Measurements from ENCODE around the gene RNF130. TPM values are rescaled to one million over a fixed set of nuclear protein-coding genes. Genes with fewer than 3 reads are reported as not detected.

The RNF130 gene
- polyA plus RNA-seq, 1 donor from 2014 or later, result 48.7 TPM

- Histone ChIP-seq H3K9me3 (ENCODE audit: low read length) (no peaks in the 10 kb centered on the region), H3F3A (ENCODE audit: insufficient read depth, low read length, poor library complexity, severe bottlenecking) (no peaks in the 10 kb centered on the region), H3K36me3 (ENCODE audit: insufficient read depth, low read length) (no peaks in the 10 kb centered on the region), H3K9me2 (ENCODE audit: insufficient read depth, low read length) (no peaks in the 10 kb centered on the region), H2AFZ (ENCODE audit: low read depth, low read length) (no peak overlapping the region), H3K79me2 (replicated peaks; ENCODE audit: insufficient read depth, low read length) (no peaks in the 10 kb centered on the region), H3K4me2 (ENCODE audit: low read length) (no peak overlapping the region), H4K20me1 (ENCODE audit: insufficient read depth) (no peaks in the 10 kb centered on the region), H3K27ac (ENCODE audit: low read length) (no peak overlapping the region), H3K9ac (ENCODE audit: low read length) (no peak overlapping the region), H3K27me3 (ENCODE audit: insufficient read depth, low read depth, low read length) (no peaks in the 10 kb centered on the region), H3K4me3 (ENCODE audit: low read length) (no peak overlapping the region)
- TF ChIP-seq EZH2 (IDR thresholded peaks at IDR 0.05; ENCODE audit: borderline replicate concordance, insufficient read depth, low read length, poor library complexity, severe bottlenecking) (no peak), CTCF (IDR thresholded peaks at IDR 0.05; ENCODE audit: poor library complexity, severe bottlenecking) (no peak), MXI1 (conservative IDR thresholded peaks at IDR 0.05; ENCODE audit: poor library complexity, severe bottlenecking) (no peak), RAD21 (conservative IDR thresholded peaks at IDR 0.05) (no peak), EP300 (conservative IDR thresholded peaks at IDR 0.05; ENCODE audit: poor library complexity, severe bottlenecking) (no peak), TAF1 (IDR thresholded peaks at IDR 0.05; ENCODE audit: low read depth) (no peak), SMC3 (conservative IDR thresholded peaks at IDR 0.05; ENCODE audit: poor library complexity) (no peak), POLR2AphosphoS5 (IDR thresholded peaks at IDR 0.05) (no peak), REST (IDR thresholded peaks at IDR 0.05; ENCODE audit: borderline replicate concordance) (no peak)
Measured at GRCh38 chr5:180102636-180103035, 31.1 kb upstream of the RNF130 start.

GRCh38 chr5:180101451-180102105 is 30.0 kb upstream of the RNF130 start:
- no peaks in the 10 kb centered on the region for H3F3A ChIP-seq (ENCODE audit: insufficient read depth, low read length, poor library complexity, severe bottlenecking)
- no peaks in the 10 kb centered on the region for H3K79me2 ChIP-seq (replicated peaks; ENCODE audit: insufficient read depth, low read length)
- no peak overlapping the region for H3K9ac ChIP-seq (ENCODE audit: low read length)
- no peak overlapping the region for H3K27ac ChIP-seq (ENCODE audit: low read length)
- H2AFZ ChIP-seq (ENCODE audit: low read depth, low read length), result no peak overlapping the region
- H3K9me2 ChIP-seq (ENCODE audit: insufficient read depth, low read length), result no peaks in the 10 kb centered on the region
- no peaks in the 10 kb centered on the region for H3K9me3 ChIP-seq (ENCODE audit: low read length)
- H3K4me2 ChIP-seq (ENCODE audit: low read length), result no peak overlapping the region
- no peak overlapping the region for H3K4me3 ChIP-seq (ENCODE audit: low read length)
- TF ChIP-seq RAD21 (conservative IDR thresholded peaks at IDR 0.05), result no peak
- TF ChIP-seq TAF1 (IDR thresholded peaks at IDR 0.05; ENCODE audit: low read depth), result no peak
- no peak for TF ChIP-seq CTCF (IDR thresholded peaks at IDR 0.05; ENCODE audit: poor library complexity, severe bottlenecking)
- TF ChIP-seq REST (IDR thresholded peaks at IDR 0.05; ENCODE audit: borderline replicate concordance), result no peak
- no peak for TF ChIP-seq SMC3 (conservative IDR thresholded peaks at IDR 0.05; ENCODE audit: poor library complexity)
- no peak for TF ChIP-seq EZH2 (IDR thresholded peaks at IDR 0.05; ENCODE audit: borderline replicate concordance, insufficient read depth, low read length, poor library complexity, severe bottlenecking)
- no peak for TF ChIP-seq MXI1 (conservative IDR thresholded peaks at IDR 0.05; ENCODE audit: poor library complexity, severe bottlenecking)
- no peak for TF ChIP-seq EP300 (conservative IDR thresholded peaks at IDR 0.05; ENCODE audit: poor library complexity, severe bottlenecking)
- TF ChIP-seq POLR2AphosphoS5 (IDR thresholded peaks at IDR 0.05), result no peak
- no peaks in the 10 kb centered on the region for H3K36me3 ChIP-seq (ENCODE audit: insufficient read depth, low read length)
- no peaks in the 10 kb centered on the region for H4K20me1 ChIP-seq (ENCODE audit: insufficient read depth)
- H3K27me3 ChIP-seq (ENCODE audit: insufficient read depth, low read depth, low read length), result no peaks in the 10 kb centered on the region

All from neural cell (in vitro differentiated cells).